ENCODE measurements around the gene AKAP7.

DNA sequence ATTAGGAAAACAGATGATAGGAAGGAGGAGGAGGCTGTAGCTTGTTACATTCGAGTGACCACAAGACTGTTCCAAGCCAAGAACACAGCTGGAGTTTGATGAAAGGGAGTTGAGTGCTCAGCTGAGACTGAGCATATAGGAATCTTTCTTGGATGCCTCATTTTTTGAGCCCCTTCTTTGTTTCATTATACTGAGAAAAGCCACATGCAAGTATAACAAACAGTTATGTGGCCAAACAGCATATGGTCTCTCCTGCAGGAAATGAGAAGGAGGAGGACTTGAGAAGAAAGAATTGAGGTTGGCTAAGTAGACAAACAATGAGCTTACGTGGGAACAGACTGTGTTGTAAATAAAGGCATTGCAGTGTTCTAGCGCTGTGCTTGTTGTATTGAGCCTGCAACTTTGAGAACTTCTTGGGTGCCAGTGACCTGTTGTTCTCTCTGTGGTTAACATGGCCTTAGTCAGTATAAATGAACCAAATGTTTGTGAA lies 78.3 kb downstream of the AKAP7 start:
- TF ChIP-seq, protein P1, sequence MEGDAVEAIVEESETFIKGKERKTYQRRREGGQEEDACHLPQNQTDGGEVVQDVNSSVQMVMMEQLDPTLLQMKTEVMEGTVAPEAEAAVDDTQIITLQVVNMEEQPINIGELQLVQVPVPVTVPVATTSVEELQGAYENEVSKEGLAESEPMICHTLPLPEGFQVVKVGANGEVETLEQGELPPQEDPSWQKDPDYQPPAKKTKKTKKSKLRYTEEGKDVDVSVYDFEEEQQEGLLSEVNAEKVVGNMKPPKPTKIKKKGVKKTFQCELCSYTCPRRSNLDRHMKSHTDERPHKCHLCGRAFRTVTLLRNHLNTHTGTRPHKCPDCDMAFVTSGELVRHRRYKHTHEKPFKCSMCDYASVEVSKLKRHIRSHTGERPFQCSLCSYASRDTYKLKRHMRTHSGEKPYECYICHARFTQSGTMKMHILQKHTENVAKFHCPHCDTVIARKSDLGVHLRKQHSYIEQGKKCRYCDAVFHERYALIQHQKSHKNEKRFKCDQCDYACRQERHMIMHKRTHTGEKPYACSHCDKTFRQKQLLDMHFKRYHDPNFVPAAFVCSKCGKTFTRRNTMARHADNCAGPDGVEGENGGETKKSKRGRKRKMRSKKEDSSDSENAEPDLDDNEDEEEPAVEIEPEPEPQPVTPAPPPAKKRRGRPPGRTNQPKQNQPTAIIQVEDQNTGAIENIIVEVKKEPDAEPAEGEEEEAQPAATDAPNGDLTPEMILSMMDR (IDR thresholded peaks at IDR 0.05) = no peak
- no peak for TF ChIP-seq POLR2A (IDR thresholded peaks at IDR 0.05)

Data from testis (tissue), 2 donors.